Measurements from ENCODE around the gene INPP5E.
A peak's percentile ranks its signal among the peaks of the same experiment; 100 is the strongest.

INPP5E gene

DNA sequence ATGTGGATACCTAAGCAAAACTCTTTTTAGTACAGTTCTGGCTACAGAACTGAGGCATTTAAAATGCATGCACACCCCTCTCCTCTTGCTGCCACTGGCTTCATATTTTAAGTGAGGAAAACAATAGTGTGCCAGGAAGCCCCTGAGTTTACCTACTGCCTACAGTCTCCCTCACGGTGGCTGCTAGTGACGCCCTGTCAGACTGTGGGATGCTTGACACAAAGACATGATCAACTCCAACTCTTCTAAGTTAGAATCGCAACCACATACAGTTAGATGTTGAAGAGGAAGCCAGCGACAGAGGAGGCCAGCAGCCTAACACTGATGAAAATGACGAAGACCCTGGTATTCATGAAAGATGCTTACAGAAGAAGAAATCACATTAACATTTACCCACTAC, 41.9 kb upstream of the INPP5E start:
- Mint-ChIP-seq H3K4me1 (peaks cover 46% of the 10 kb centered on the region), H3K9me3 (no peaks in the 10 kb centered on the region), H3K27ac (peak overlapping the region; percentile 89 to 95), H3K27me3 (no peaks in the 10 kb centered on the region), H3K4me3 (peak overlapping the region; percentile 99 to 100)
- ATAC-seq (no peak), DNase-seq (no peak)

DNA sequence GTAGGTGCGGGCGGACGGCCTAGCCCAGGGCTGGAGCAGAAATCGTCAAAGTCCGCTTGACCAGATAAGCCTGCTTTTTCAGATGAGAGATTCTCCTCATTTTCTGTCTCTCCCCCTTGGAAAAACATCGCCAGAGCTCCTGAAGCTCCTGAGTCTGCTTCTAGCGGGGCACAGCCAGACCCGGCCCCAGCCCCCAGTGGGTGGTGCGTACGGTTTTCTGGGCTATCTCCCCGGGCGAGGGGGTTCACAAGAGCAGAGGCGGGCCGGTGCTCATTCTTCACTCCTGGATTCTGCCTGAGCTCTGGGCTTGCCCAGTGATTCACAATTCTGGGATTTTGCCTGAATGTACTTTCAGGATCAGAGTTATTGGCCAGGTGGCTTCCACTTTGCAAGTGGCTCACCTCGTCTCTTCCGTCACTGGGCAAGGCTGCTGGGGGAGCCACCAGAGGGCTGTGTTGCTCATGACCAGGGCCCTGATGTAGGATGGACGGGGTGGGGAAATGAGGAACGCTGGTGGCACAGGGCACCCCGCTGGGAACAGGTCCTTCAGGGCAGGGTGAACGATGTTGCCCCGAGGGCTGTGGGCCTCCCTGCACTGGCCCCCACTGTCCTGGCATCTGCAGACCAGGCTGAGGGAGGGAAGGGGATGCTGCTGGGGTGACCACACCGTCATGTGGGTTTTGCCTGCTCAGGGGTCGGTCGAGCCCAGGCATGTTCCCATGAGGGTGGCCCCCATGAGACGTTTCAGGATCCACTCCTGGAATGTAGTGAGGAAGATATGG, 36.9 kb upstream of the INPP5E start:
- ATAC-seq, result no peak
- DNase-seq, result no peak
- Mint-ChIP-seq H3K27me3 (no peaks in the 10 kb centered on the region), H3K4me1 (peaks cover 42% of the 10 kb centered on the region), H3K27ac (peak overlapping the region in 1 of 2 donors; percentile 71), H3K9me3 (no peaks in the 10 kb centered on the region), H3K4me3 (no peak overlapping the region)

DNA sequence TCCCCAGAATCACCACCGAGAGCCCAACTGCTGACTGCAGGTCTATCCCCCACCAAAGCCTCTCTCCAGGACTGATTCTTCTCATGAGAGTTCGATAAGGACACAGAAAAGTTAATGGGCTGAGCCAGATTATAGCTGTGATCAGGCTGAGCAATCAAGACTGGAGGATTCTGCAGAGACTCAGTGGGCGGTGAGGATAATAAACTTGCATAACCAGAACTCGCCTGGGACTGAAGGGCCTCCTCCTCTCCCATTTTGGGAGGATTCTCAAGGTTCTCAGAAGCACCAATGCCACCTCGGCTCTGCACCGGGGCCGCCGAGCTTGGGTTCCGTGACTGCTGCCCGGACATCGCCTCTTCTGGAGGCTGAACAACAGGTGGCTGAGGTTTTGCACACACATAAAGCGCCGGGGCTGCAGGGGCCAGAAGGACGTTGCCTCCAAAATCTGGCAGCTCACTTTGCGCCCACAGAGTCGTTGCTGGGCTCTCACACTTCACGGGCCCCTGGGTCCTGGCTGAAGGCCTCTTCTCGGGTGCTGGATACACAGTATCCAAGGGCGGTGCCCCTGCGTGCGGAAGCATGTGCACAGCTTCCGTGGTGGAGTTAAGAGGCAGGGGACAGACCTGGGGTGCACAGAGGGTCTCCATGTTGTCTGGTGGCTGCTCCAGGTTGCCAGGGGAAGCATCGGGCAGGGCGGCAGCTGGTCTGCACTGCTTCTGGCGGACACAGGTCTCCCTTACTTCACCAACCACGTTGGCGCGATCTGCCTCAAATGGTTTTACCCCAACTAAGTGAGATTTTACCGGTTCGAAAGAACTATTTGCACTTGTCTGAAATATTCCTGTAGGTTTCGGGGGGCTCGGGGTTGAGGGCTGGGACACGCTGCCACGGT, 35.6 kb upstream of the INPP5E start:
- Mint-ChIP-seq H3K27ac (no peak overlapping the region), H3K4me1 (peaks cover 35% of the 10 kb centered on the region), H3K27me3 (no peaks in the 10 kb centered on the region), H3K9me3 (no peaks in the 10 kb centered on the region), H3K4me3 (no peak overlapping the region)
- DNase-seq (no peak), ATAC-seq (no peak)

DNA sequence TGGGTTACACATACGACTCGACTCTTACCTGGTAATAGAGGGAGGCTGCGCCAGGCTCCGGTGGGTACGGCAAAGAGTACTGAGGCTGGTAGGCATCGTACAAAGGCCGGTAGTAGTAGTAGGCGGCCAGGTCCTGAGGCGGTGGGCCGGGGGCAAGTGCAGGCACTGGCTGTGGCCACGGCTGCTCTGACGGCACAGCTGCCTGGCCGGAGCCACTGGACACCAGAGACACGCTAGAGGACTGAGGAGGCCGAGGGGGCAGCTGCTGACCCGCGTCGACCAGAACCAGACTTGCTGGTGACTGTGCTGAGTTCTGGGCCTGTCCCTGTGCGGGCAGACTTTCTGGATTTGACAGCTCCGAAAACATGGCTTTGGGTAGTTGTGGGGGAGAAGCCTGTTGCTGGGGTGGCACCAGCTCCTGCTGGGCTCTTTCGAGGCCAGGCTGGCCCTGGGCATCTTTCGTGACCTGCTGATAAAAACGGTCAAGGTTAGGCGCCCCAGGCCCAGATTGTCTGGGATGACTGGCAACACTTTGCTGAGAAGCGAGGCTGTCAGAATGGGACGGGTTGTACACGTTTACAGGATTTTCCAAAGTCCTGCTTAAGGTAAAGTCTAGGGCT, 34.5 kb upstream of the INPP5E start:
- DNase-seq (no peak), ATAC-seq (no peak)
- Mint-ChIP-seq H3K27ac (peak overlapping the region in 1 of 2 donors; percentile 74), H3K4me3 (no peak overlapping the region), H3K27me3 (no peaks in the 10 kb centered on the region), H3K9me3 (no peaks in the 10 kb centered on the region), H3K4me1 (peaks cover 24% of the 10 kb centered on the region)

DNA sequence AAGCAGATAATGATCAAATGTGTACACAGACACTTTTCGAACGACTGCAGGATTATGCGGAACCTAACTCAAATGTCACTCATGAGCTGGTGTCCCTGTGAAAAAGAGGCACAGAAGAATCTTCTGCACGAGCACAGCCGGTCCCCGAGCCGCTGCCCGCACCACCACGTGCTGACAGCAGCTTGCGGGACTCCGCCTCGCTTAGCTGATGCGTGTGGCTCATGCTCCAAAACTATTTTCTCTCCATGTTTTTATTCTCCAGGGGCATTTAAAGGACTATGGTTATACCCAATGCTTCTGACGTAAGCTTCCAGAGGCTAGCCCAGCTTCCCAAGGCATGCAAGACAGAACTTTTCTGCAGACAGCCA, 33.7 kb upstream of the INPP5E start:
- Mint-ChIP-seq H3K9me3 (no peaks in the 10 kb centered on the region), H3K27me3 (no peaks in the 10 kb centered on the region), H3K4me3 (no peak overlapping the region), H3K27ac (no peak overlapping the region), H3K4me1 (peaks cover 16% of the 10 kb centered on the region)
- no peak for ATAC-seq
- DNase-seq, result no peak

DNA sequence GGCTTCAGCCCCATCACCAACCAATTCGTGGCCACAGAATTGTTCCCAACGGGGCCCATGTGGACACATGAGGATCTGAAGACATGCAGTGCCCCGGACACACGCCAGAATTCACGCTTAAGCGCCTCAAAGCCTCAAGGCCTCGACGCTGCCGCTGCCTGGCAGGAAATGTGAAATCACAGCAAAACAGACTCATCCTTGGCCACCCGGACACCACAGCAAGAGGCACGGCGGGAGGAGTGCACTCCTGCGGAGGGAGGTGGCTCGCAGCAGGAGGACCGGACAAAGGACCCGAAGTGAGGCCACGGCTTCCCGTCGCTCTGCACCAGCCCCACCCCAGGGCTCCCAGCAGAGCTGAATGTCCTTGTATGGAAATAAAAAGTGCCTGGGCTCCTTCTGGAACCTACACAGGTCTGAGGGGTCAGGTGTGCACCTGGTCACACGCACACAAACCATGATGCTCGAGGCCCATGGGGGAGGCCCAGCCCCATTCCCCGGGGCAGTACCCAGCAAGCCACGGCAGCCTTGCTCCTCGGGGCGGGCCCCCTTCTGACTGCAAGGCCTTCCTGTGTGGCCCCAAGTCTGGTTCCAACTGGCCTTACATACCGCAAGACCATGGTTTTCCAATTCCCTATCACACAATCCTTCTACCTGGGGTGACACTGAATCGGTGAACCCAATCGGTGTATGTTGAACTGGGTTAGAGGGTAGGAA, 33.2 kb upstream of the INPP5E start:
- Mint-ChIP-seq H3K4me3 (no peak overlapping the region), H3K27me3 (no peaks in the 10 kb centered on the region), H3K4me1 (peaks cover 15% of the 10 kb centered on the region), H3K27ac (no peak overlapping the region), H3K9me3 (no peaks in the 10 kb centered on the region)
- DNase-seq, result no peak
- ATAC-seq, result no peak

DNA sequence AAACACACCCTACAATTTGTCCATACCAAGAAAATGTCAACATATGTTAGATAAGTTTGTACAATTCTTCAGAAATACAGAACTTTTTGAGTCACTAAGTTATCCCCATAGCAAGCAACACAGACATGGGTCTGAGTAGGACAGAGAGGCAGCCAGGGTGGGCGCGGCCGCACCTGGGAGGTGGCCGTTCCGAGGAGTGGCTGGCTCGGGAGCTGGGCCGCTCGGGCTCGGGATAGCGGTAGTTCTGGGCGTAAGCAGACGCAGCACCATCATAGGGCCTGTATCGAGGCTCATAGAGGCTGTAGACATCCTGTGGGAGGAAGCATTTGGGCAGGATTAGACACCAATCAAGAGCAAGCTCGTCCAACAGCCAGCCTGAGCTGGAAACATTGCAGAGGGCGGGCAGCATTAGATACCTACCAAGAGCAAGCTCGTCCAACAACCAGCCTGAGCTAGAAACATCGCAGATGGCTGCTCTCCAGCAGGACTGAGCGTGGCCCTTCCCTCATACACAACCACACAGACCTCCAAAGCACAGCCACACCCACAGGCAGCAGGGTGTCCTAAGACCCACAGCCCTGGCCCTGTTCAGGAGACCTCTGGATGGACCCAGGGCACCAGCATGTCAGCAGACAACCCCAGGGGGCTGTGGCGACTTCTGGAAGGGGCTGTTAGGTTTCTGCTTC, 32.3 kb upstream of the INPP5E start:
- Mint-ChIP-seq H3K9me3 (no peaks in the 10 kb centered on the region), H3K27ac (no peak overlapping the region), H3K4me1 (peaks cover 15% of the 10 kb centered on the region), H3K4me3 (no peak overlapping the region), H3K27me3 (no peaks in the 10 kb centered on the region)
- ATAC-seq (no peak), DNase-seq (no peak)

DNA sequence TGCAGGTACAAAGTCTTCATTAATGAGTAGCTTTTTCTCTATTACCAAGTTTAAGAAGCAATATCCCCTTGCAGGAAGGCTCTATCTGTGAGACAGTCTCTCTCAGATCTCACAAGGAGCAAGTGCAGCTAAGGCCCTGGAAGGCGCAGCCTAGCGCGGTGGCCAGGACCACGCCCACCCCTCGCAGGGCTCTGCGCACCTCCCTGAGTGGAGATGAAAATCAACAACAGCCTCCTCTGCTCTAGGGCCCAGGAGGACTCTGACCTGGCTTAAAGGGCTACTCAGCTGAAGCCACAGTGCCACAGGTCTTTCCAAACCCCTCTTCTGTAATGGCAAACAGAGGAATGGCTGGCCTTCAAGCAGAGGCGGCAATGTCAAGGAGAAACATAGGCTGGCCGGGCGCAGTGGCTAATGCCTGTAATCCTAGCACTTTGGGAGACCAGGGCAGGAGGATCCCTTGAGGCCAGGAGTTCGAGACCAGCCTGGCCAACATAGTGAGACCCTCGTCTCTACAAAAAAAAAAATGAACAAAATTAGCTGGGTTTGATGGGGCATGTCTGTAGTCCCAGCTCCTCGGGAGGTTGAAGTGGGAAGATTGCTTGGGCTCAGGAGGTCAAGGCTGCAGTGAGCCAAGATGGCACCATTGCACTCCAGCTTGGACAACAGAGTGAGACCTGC, 31.3 kb upstream of the INPP5E start:
- DNase-seq, result no peak
- H3K4me1 Mint-ChIP-seq, result peaks cover 15% of the 10 kb centered on the region
- ATAC-seq, result no peak
- H3K9me3 Mint-ChIP-seq, result no peaks in the 10 kb centered on the region
- H3K27me3 Mint-ChIP-seq, result no peaks in the 10 kb centered on the region
- no peak overlapping the region for H3K4me3 Mint-ChIP-seq
- peak overlapping the region in 1 of 2 donors; percentile 27 for H3K27ac Mint-ChIP-seq

DNA sequence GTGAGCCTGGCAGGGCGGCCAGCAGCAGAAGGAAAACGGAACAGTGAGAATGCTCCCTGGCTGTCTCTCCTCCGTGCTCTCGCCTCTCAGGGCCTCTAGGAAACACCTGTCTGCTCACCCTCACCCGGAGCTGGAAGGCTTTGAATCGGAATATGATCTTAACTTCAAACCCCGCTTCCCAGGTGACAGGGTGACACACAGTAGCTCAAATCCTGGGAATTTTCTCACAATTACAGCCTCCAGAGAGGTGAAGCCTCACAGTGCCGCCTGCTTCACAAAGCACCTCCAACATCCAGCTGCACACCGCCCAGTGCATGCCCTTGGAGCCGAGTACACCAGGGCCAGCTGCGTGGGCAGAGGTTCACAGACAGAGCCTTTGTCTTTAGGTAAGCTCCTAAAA, 30.7 kb upstream of the INPP5E start:
- no peak overlapping the region for H3K27ac Mint-ChIP-seq
- no peaks in the 10 kb centered on the region for H3K27me3 Mint-ChIP-seq
- H3K4me3 Mint-ChIP-seq, result no peak overlapping the region
- DNase-seq (no peak), ATAC-seq (no peak)
- no peaks in the 10 kb centered on the region for H3K9me3 Mint-ChIP-seq
- peaks cover 15% of the 10 kb centered on the region for H3K4me1 Mint-ChIP-seq

DNA sequence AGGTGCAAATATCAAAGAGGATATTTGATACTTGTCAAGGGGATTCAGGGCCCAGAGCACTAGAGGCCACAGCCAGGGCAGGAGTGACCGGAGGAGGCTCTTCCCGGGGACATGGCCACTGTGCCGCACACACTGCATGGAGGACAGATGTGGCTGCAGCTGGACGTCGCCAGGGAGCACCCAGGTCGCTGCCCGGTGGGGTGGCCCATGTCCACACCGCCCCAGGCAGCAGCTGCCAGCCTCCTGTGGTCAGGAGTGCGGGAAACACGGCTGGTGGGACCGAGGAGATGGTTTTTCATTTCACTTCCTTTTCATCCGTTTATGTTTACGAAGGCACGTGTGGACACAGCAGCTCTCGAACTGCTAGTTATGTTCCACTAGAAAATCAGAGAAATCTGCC, 28.1 kb upstream of the INPP5E start:
- Mint-ChIP-seq H3K9me3 (no peaks in the 10 kb centered on the region), H3K4me3 (no peak overlapping the region), H3K27ac (no peak overlapping the region), H3K27me3 (no peaks in the 10 kb centered on the region), H3K4me1 (peaks cover 6% of the 10 kb centered on the region)
- no peak for DNase-seq
- no peak for ATAC-seq

DNA sequence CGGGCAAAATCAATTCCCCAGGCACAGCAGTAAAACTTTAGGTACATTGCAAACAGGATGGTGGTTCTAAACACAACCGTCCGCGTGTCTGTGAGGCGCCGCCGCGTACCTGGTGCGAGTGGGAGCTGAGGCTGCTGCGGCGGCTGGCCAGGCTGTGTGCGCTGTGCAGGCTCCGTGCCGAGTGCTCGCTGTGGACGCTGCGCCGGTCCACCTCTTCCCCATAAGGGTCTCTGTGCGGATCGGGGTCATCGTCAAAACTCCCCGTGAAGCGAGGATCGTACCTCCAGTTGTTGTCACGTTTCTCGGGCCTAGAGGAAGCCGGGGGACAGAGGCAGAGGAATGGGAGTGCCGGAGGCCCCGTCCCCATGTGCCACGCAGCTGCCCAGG, 26.5 kb upstream of the INPP5E start:
- ATAC-seq, result no peak
- Mint-ChIP-seq H3K9me3 (no peaks in the 10 kb centered on the region), H3K4me3 (no peak overlapping the region), H3K27ac (no peak overlapping the region), H3K27me3 (no peaks in the 10 kb centered on the region), H3K4me1 (peaks cover 6% of the 10 kb centered on the region)
- no peak for DNase-seq

DNA sequence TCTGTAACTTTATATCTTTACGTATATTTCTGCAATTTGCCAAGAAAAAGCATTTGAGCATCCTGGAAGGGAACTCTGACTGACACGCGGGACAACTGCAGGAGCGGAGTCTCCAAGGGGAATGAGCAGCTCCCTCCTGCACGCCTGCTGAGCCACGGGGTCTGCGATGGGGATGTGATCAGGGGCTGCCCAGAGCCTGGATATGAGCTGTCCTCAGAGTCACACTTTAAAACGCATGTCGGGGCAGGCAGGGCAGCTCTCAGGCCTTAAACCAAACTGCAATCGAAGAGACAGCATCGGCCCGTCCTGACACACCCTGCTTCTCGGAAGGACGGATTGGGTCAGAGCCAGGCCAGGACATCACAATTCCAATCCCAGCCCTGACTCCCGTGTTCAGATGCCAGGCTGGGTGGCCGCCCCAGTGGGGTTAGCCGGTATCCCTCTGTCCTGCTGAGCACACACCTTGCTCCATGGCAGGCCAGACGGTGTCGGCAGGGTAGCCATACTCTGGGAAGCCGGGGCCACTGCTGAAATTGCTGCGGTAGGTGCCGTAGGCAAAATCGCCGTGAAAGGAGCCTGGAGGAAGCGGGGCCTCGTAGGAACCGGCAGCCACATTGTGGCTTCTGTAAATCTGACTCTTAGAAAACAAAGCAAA, 26.0 kb upstream of the INPP5E start:
- H3K9me3 Mint-ChIP-seq, result no peaks in the 10 kb centered on the region
- ATAC-seq (no peak), DNase-seq (no peak)
- peak overlapping the region in 1 of 2 donors; percentile 34 for H3K27ac Mint-ChIP-seq
- H3K4me3 Mint-ChIP-seq, result no peak overlapping the region
- peaks cover 6% of the 10 kb centered on the region for H3K4me1 Mint-ChIP-seq
- H3K27me3 Mint-ChIP-seq, result no peaks in the 10 kb centered on the region

DNA sequence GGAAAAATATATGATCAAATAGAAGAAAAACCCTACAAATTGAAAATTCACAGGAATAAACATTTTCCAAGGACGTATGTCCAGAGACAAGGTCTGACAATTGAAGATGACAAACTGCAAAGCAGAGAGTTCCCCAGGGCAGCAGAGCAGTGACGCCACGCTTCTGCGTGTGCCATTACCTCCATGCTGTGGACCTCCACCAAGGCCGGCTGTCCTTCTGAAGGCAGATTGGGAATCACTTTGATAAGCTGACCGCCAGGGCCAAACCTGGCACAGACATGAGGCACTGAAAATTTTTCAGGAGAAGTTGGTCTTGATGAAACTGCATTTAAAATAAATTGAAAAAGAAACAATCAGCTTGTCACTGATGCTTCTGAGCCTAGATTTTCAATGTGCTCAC, 24.6 kb upstream of the INPP5E start:
- H3K27ac Mint-ChIP-seq, result peak overlapping the region in 1 of 2 donors; percentile 91
- DNase-seq, result no peak
- peaks cover 6% of the 10 kb centered on the region for H3K4me1 Mint-ChIP-seq
- ATAC-seq, result no peak
- no peak overlapping the region for H3K4me3 Mint-ChIP-seq
- H3K9me3 Mint-ChIP-seq, result no peaks in the 10 kb centered on the region
- no peaks in the 10 kb centered on the region for H3K27me3 Mint-ChIP-seq

DNA sequence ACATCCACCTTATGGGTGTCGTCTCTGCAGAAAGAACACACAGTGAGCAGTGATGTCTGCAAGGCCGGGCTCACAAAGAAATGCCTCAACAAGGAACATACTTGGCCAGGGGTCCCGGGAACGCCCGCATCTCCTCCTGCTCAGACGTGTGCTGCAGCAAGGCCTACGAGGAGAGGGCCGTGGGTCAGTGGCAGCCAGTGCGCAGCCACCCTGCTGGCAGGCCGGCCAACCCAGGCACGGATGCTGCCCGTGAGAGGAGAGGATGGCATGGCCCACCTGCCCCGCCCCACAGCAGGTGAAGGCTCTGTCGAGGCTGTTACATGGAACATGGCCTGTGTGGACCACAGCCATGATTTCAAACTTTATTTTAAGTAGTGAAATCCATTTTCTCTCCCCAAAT, 23.9 kb upstream of the INPP5E start:
- Mint-ChIP-seq H3K4me3 (no peak overlapping the region), H3K27me3 (no peaks in the 10 kb centered on the region)
- no peak for ATAC-seq

More for the DNA sequence above, 23.9 kb upstream of the INPP5E start:
- Mint-ChIP-seq H3K27ac (peak overlapping the region in 1 of 2 donors; percentile 59), H3K9me3 (no peaks in the 10 kb centered on the region), H3K4me1 (peaks cover 6% of the 10 kb centered on the region)
- no peak for DNase-seq

Data from stimulated activated naive CD8-positive, alpha-beta T cell treated with anti-CD3 and anti-CD28 coated beads, Interleukin-15, amount 100 ng/mL, for 72 hours (primary cell).